ENCODE results near the gene CNGA4. TPM values are rescaled to one million over a fixed set of nuclear protein-coding genes. Genes with fewer than 3 reads are reported as not detected.
A peak's percentile ranks its signal among the peaks of the same experiment; 100 is the strongest.

The CNGA4 gene, protein sequence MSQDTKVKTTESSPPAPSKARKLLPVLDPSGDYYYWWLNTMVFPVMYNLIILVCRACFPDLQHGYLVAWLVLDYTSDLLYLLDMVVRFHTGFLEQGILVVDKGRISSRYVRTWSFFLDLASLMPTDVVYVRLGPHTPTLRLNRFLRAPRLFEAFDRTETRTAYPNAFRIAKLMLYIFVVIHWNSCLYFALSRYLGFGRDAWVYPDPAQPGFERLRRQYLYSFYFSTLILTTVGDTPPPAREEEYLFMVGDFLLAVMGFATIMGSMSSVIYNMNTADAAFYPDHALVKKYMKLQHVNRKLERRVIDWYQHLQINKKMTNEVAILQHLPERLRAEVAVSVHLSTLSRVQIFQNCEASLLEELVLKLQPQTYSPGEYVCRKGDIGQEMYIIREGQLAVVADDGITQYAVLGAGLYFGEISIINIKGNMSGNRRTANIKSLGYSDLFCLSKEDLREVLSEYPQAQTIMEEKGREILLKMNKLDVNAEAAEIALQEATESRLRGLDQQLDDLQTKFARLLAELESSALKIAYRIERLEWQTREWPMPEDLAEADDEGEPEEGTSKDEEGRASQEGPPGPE
- total RNA-seq (2013) = 0.08 TPM
- polyA plus RNA-seq (under 1 TPM in 1 of 3 donors, not detected in 2; 0.69 TPM), polyA minus RNA-seq (0.14 and 0.24 TPM in 2 replicates), total RNA-seq (0.06 to 1.3 (median 0.39) reads per million in 11 experiments)

DNA sequence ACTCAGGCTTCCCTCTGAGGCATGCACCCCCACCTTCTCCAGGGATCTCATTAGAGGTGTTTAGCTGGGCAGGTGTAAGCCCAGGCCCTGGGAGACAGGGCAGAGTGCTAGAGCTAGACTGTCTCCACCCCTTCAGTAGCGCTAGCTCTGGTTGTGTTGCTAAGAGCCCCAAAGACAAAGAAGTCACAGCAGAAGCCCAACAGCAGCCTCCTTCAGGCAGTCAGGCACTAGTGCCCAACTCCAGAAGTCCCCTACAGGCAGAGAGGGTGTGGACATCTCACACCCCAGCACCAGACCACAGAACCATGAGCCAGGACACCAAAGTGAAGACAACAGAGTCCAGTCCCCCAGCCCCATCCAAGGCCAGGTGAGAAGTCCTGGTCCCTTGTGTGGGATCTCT, at the start of gene CNGA4:
CNGA4 (plus strand) TSS at position 188 of the 400 bp plus-strand sequence; CDS start at position 306, 118 bp downstream.
- no peak within 1 kb of the TSS for H3K4me3 ChIP-seq (replicated peaks in 1 of 3; ENCODE audit: low read depth in 2 of 3, low read length in 3 of 3)
- H3K27ac Mint-ChIP-seq = peak within 1 kb of the TSS in 6 of 7 donors; percentile 4 to 79 (median 44)
- H3K4me1 ChIP-seq (ENCODE audit: control insufficient read depth in 1 of 2, insufficient read depth in 2 of 2, low read length in 2 of 2) = peaks cover 29 to 48% of the 10 kb centered on the region in 2 donors
- H2AFZ ChIP-seq (ENCODE audit: insufficient read depth, low read depth, low read length, poor library complexity, severe bottlenecking) = peak within 1 kb of the TSS; percentile 4
- peaks cover 6% of the 10 kb centered on the region for H3K79me2 ChIP-seq (ENCODE audit: insufficient read depth, low read length)
- H3K9me3 Mint-ChIP-seq = no peaks in the 10 kb centered on the region
- no peak for DNase-seq
- peaks cover 28% of the 10 kb centered on the region for H3K4me1 Mint-ChIP-seq
- 100% methylated on average over 1 of the region's 1 CpG for WGBS (ENCODE audit: insufficient coverage)
- no peaks in the 10 kb centered on the region for H3K27me3 ChIP-seq (ENCODE audit: control insufficient read depth in 2 of 2, insufficient read depth in 2 of 2, low read length in 2 of 2)
- no peaks in the 10 kb centered on the region for H3K36me3 ChIP-seq (replicated peaks in 1 of 2; ENCODE audit: control insufficient read depth in 1 of 2, insufficient read depth in 2 of 2, low read length in 2 of 2)
- H3K36me3 Mint-ChIP-seq = no peaks in the 10 kb centered on the region
- H3K9ac ChIP-seq (ENCODE audit: insufficient read depth, low read length, poor library complexity, severe bottlenecking) = no peak within 1 kb of the TSS
- intact Hi-C loops (cut with micrococcal nuclease) = loop anchor here (5.0 to 10.0 kb wide), 3 partner anchors 243 to 446 kb away; partner anchors contain the start of genes ARFIP2 (in 1 of the 2), MRPL17 (in 1 of the 2), TAF10 (in 1 of the 2) and TIMM10B (in 1 of the 2)
- H3K4me2 ChIP-seq (replicated peaks; ENCODE audit: extremely low read depth, low read length, poor library complexity, severe bottlenecking) = no peak within 1 kb of the TSS
- peak within 1 kb of the TSS in 1 of 2 donors; percentile 9 for H3K27ac ChIP-seq (ENCODE audit: low read depth in 1 of 2, low read length in 2 of 2)
- no peak within 1 kb of the TSS for H3K4me3 Mint-ChIP-seq
- H3K27me3 Mint-ChIP-seq (ENCODE audit: low read depth in 3 of 3) = peaks cover 0 to 3% (median 0%) of the 10 kb centered on the region in 3 donors
- H3K9me3 ChIP-seq (replicated peaks in 1 of 2; ENCODE audit: control insufficient read depth in 1 of 2, insufficient read depth in 1 of 2, low read length in 2 of 2) = no peaks in the 10 kb centered on the region
- H4K20me1 ChIP-seq (ENCODE audit: insufficient read depth, low read length) = no peaks in the 10 kb centered on the region
- TF ChIP-seq, protein P1, sequence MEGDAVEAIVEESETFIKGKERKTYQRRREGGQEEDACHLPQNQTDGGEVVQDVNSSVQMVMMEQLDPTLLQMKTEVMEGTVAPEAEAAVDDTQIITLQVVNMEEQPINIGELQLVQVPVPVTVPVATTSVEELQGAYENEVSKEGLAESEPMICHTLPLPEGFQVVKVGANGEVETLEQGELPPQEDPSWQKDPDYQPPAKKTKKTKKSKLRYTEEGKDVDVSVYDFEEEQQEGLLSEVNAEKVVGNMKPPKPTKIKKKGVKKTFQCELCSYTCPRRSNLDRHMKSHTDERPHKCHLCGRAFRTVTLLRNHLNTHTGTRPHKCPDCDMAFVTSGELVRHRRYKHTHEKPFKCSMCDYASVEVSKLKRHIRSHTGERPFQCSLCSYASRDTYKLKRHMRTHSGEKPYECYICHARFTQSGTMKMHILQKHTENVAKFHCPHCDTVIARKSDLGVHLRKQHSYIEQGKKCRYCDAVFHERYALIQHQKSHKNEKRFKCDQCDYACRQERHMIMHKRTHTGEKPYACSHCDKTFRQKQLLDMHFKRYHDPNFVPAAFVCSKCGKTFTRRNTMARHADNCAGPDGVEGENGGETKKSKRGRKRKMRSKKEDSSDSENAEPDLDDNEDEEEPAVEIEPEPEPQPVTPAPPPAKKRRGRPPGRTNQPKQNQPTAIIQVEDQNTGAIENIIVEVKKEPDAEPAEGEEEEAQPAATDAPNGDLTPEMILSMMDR (IDR thresholded peaks at IDR 0.05) = no peak

DNA sequence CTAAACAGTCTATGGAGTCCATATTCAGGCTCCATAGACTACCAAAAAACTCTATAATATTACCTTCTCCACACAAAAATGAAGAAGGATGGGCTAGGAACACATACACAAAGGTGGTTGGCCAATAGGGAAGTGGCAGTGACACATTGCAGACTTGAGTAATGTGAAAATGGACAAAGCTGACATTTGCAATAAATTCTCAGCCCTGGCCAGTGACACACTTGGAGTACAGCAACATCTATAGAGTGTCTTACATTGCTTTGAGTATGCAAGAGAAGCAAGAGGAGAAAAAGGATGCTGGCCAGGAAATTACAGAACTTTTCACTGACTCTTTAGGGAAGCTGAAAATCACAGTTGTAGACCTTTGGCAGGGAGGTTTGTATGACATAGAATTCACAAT, 47.1 kb upstream of the CNGA4 start:
- H3K27me3 Mint-ChIP-seq (ENCODE audit: low read depth in 3 of 3) = no peaks in the 10 kb centered on the region
- DNase-seq = peak; percentile 87 to 94 (median 92)
- Histone ChIP-seq H2AFZ (ENCODE audit: insufficient read depth, low read depth, low read length, poor library complexity, severe bottlenecking) (no peak overlapping the region), H3K27me3 (ENCODE audit: control insufficient read depth in 2 of 2, insufficient read depth in 2 of 2, low read length in 2 of 2) (no peaks in the 10 kb centered on the region), H3K36me3 (replicated peaks in 1 of 2; ENCODE audit: control insufficient read depth in 1 of 2, insufficient read depth in 2 of 2, low read length in 2 of 2) (no peaks in the 10 kb centered on the region), H3K79me2 (ENCODE audit: insufficient read depth, low read length) (no peaks in the 10 kb centered on the region), H4K20me1 (ENCODE audit: insufficient read depth, low read length) (no peaks in the 10 kb centered on the region), H3K9ac (ENCODE audit: insufficient read depth, low read length, poor library complexity, severe bottlenecking) (no peak overlapping the region), H3K4me2 (replicated peaks; ENCODE audit: extremely low read depth, low read length, poor library complexity, severe bottlenecking) (no peak overlapping the region), H3K27ac (ENCODE audit: low read depth in 1 of 2, low read length in 2 of 2) (peak overlapping the region in 1 of 2 donors; percentile 86), H3K9me3 (replicated peaks in 1 of 2; ENCODE audit: control insufficient read depth in 1 of 2, insufficient read depth in 1 of 2, low read length in 2 of 2) (no peaks in the 10 kb centered on the region), H3K4me1 (ENCODE audit: control insufficient read depth in 1 of 2, insufficient read depth in 2 of 2, low read length in 2 of 2) (peaks cover 21 to 37% of the 10 kb centered on the region in 2 donors), H3K4me3 (replicated peaks in 1 of 3; ENCODE audit: low read depth in 2 of 3, low read length in 3 of 3) (no peak overlapping the region)
- H3K27ac Mint-ChIP-seq = peak overlapping the region; percentile 84 to 95 (median 90)
- peaks cover 2 to 15% of the 10 kb centered on the region in 2 donors for H3K36me3 Mint-ChIP-seq
- peaks cover 34% of the 10 kb centered on the region for H3K4me1 Mint-ChIP-seq
- intact Hi-C loops (cut with micrococcal nuclease) = loop anchor here in 1 of 2 donors (10.0 kb wide), 1 partner anchor 57 kb away; no protein-coding TSS in a partner anchor
- peaks cover 0 to 5% (median 3%) of the 10 kb centered on the region in 7 donors for H3K9me3 Mint-ChIP-seq
- no peak overlapping the region for H3K4me3 Mint-ChIP-seq
- TF ChIP-seq, protein P1 (IDR thresholded peaks at IDR 0.05) = no peak
